T-cell (primary cell): ENCODE data around the gene LAMTOR4. TPM values are rescaled to one million over a fixed set of nuclear protein-coding genes. Genes with fewer than 3 reads are reported as not detected.

Source experiments
- ATAC-seq, 4 experiments: fragments of 200-7000 bp in 3 of 4; fragments of 150-1000 bp in 1 of 4; cut with Tn5 transposase; replicated peaks in 1 of 4; 1 replicate in 3 of 4; 2 replicates in 1 of 4; pipeline ENCODE4 v1.10.0; 2021; ENCODE audit warnings: moderate library complexity in 3 of 4, mild to moderate bottlenecking in 2 of 4, moderate number of reproducible peaks in 1 of 4
- CTCF ChIA-PET, 2 donors: fragments of 300-600 bp; sonication (Branson Sonifier 250); formaldehyde crosslinking; loops; one replicate each; lab custom pipeline; 2022; ENCODE audit warnings: antibody characterized with exemption in 2 of 2; lab: Charles Lee
- POLR2A ChIA-PET, 2 donors: fragments of 300-600 bp; sonication (Branson Sonifier 250); formaldehyde crosslinking; loops; one replicate each; lab custom pipeline; 2022; ENCODE audit warnings: antibody characterized with exemption in 2 of 2; lab: Charles Lee
- DNase-seq, 35 experiments: peaks; one replicate each; pipeline versions ENCODE4 v3.0.0 to v3.0.0-alpha.2; 2013 to 2023
- H3K27ac ChIP-seq: one replicate; pipeline ENCODE4 v1.5.1; 2013; ENCODE audit warnings: low read length
- H3K27me3 ChIP-seq, 2 experiments: replicated peaks in 1 of 2; 1 replicate in 1 of 2; 2 replicates in 1 of 2; pipeline versions ENCODE4 v1.6.1 to v1.7.0; 2013; ENCODE audit warnings: low read length in 1 of 2, mixed read lengths in 1 of 2; ENCODE audit not compliant: control insufficient read depth in 2 of 2, insufficient read depth in 2 of 2; ENCODE audit errors: extremely low read depth in 1 of 2
- H3K36me3 ChIP-seq, 2 donors: 1 replicate in 1 of 2; 2 replicates in 1 of 2; pipeline versions ENCODE4 v1.6.1 to v1.7.0; 2013; ENCODE audit warnings: low read length in 1 of 2; ENCODE audit not compliant: control insufficient read depth in 2 of 2, insufficient read depth in 1 of 2; ENCODE audit errors: extremely low read depth in 1 of 2
- H3K4me1 ChIP-seq, 2 experiments: 1 replicate in 1 of 2; 2 replicates in 1 of 2; pipeline versions ENCODE4 v1.6.1 to v1.7.0; 2013; ENCODE audit warnings: low read length in 2 of 2, mixed read lengths in 1 of 2; ENCODE audit not compliant: insufficient read depth in 2 of 2, control insufficient read depth in 1 of 2; ENCODE audit errors: extremely low read depth in 1 of 2
- H3K4me3 ChIP-seq, 2 donors: 1 replicate in 1 of 2; 2 replicates in 1 of 2; pipeline versions ENCODE4 v1.5.1 to v1.7.0; 2013; ENCODE audit warnings: mild to moderate bottlenecking in 2 of 2, low read length in 1 of 2, moderate library complexity in 1 of 2; ENCODE audit not compliant: control insufficient read depth in 1 of 2; ENCODE audit errors: extremely low read depth in 1 of 2
- H3K9me3 ChIP-seq: 2 replicates; pipeline ENCODE4 v1.7.0; 2013
- H3K27ac Mint-ChIP-seq, 2 donors: one replicate each; pipeline ENCODE4 v1.8.0; 2020 to 2021; ENCODE audit warnings: mild to moderate bottlenecking in 2 of 2, mixed read lengths in 2 of 2
- H3K27me3 Mint-ChIP-seq, 2 donors: one replicate each; pipeline ENCODE4 v1.8.0; 2021 to 2022; ENCODE audit warnings: mixed read lengths in 2 of 2
- H3K36me3 Mint-ChIP-seq: one replicate; pipeline ENCODE4 v1.8.0; 2021; ENCODE audit warnings: mixed read lengths
- H3K4me1 Mint-ChIP-seq, 3 donors: one replicate each; pipeline ENCODE4 v1.8.0; 2020 to 2022; ENCODE audit warnings: mixed read lengths in 3 of 3, mild to moderate bottlenecking in 1 of 3
- H3K4me3 Mint-ChIP-seq, 3 donors: one replicate each; pipeline ENCODE4 v1.8.0; 2020 to 2022; ENCODE audit warnings: mild to moderate bottlenecking in 3 of 3, mixed read lengths in 3 of 3, moderate library complexity in 3 of 3
- H3K9me3 Mint-ChIP-seq, 3 donors: one replicate each; pipeline ENCODE4 v1.8.0; 2020 to 2022; ENCODE audit warnings: mixed read lengths in 3 of 3
- WGBS: methylation state at CpG from one replicate; pipeline ENCODE4 v1.1.5; 2013; ENCODE audit warnings: missing lambda C conversion rate; ENCODE audit not compliant: insufficient coverage; 5-methylcytosine and 5-hydroxymethylcytosine counted together
- total RNA-seq, 35 experiments: library from RNA in 6 of 35; stranded (reverse) in 6 of 35; fragments of 120-200 nt in 1 of 35; gene quantifications; one replicate each; pipeline versions ENCODE4 v1.2.1 to v1.2.4 and lab custom pipeline; 2013 to 2026

LAMTOR4 gene
- total RNA-seq, 5 donors from 2014 or later (not counting 1 experiment from before 2014, with no cell fraction given), result 140 to 216 (median 187) TPM

DNA sequence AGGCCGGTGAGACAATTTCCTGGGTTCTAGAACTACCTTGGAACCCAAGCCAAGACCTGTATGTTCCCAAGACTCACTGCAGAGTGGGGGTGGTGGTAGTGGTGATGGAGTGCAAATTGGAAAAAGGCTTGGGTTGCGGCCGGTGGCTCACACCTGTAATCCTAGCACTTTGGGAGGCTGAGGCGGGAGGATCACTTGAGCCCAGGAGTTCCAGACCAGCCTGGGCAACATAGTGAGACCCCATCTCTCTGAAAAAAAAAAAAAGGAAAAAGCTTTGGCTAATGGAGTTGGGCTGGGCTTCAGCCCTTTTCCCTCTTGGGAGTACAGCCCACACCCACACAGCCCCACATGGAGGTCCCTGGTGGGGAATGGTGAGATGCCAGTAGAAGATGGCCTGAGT, 43.2 kb upstream of the LAMTOR4 start:
- Histone ChIP-seq H3K9me3 (no peaks in the 10 kb centered on the region), H3K4me1 (peaks cover 0 to 17% of the 10 kb centered on the region in 2 experiments), H3K4me3 (no peak overlapping the region), H3K27ac (no peak overlapping the region), H3K36me3 (peaks cover 21 to 42% of the 10 kb centered on the region in 2 donors), H3K27me3 (no peaks in the 10 kb centered on the region)
- DNase-seq (no peak), ATAC-seq (no peak)
- no peak overlapping the region for H3K4me3 Mint-ChIP-seq
- no peaks in the 10 kb centered on the region for H3K9me3 Mint-ChIP-seq
- no peak overlapping the region for H3K27ac Mint-ChIP-seq
- peaks cover 5 to 13% (median 7%) of the 10 kb centered on the region in 3 donors for H3K4me1 Mint-ChIP-seq
- POLR2A ChIA-PET, result interaction anchor here in 1 of 2 donors (0.6 kb wide), 1 partner anchor 156 kb away, joined by 7 read pairs; no protein-coding TSS in a partner anchor
- no peaks in the 10 kb centered on the region for H3K27me3 Mint-ChIP-seq
- WGBS, result 100% methylated on average over 2 of the region's 4 CpGs
- CTCF ChIA-PET, result no interaction called here
- H3K36me3 Mint-ChIP-seq, result peaks cover 28% of the 10 kb centered on the region

- H3K27ac Mint-ChIP-seq, result no peak overlapping the region
- Histone ChIP-seq H3K27me3 (no peaks in the 10 kb centered on the region), H3K9me3 (no peaks in the 10 kb centered on the region), H3K27ac (no peak overlapping the region), H3K4me1 (peaks cover 0 to 11% of the 10 kb centered on the region in 2 experiments), H3K36me3 (peaks cover 24 to 51% of the 10 kb centered on the region in 2 donors), H3K4me3 (no peak overlapping the region)
- 91% methylated on average over 17 of the region's 17 CpGs for WGBS
- H3K27me3 Mint-ChIP-seq, result no peaks in the 10 kb centered on the region
- no peak overlapping the region for H3K4me3 Mint-ChIP-seq
- no peaks in the 10 kb centered on the region for H3K9me3 Mint-ChIP-seq
- peaks cover under 1 to 10% (median 5%) of the 10 kb centered on the region in 3 donors for H3K4me1 Mint-ChIP-seq
- ATAC-seq (no peak), DNase-seq (no peak)
- ChIA-PET CTCF (no interaction called here), POLR2A (no interaction called here)
- H3K36me3 Mint-ChIP-seq, result peaks cover 33% of the 10 kb centered on the region
Observed at GRCh38 chr7:100106633-100107032, 42.1 kb upstream of the LAMTOR4 start.

DNA sequence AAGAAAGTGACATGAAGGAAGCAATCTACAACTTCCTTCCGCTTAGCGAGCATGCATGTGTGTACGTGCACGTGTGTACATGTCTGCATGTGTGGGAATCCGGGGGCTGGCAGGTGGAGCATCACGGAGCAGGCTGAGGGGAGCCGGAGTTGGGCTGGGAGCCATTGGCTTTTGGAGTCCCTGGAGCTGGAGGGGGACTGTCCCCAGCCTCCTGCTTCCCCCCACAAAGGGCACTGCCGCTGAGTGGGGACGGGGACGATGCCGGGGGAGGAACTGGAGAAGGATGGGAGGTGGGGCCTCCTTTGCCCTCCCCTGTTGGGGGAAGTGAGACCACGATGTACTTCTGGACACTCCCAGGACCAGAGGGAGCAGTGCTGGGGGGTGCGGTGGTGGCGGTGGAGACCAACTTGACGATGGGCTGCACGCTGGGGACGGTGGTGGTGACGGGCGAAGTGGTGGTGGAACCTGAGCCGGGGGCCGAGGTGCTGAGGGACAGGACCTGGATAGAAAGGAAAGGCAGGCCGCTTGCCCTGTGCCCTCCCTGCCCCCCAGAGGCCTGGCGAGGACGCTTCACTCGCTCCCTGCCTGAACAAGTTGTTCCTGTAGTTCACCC, 41.5 kb upstream of the LAMTOR4 start:
- DNase-seq, result no peak
- ATAC-seq, result no peak
- Mint-ChIP-seq H3K36me3 (peaks cover 39% of the 10 kb centered on the region), H3K4me1 (peaks cover 0 to 10% (median 5%) of the 10 kb centered on the region in 3 donors), H3K9me3 (no peaks in the 10 kb centered on the region), H3K27ac (no peak overlapping the region), H3K27me3 (no peaks in the 10 kb centered on the region), H3K4me3 (no peak overlapping the region)
- Histone ChIP-seq H3K36me3 (peaks cover 25 to 57% of the 10 kb centered on the region in 2 donors), H3K4me1 (peaks cover 0 to 5% of the 10 kb centered on the region in 2 experiments), H3K27me3 (no peaks in the 10 kb centered on the region), H3K27ac (no peak overlapping the region), H3K9me3 (no peaks in the 10 kb centered on the region), H3K4me3 (no peak overlapping the region)
- WGBS, result 96% methylated on average over 11 of the region's 25 CpGs
- ChIA-PET CTCF (no interaction called here), POLR2A (no interaction called here)

DNA sequence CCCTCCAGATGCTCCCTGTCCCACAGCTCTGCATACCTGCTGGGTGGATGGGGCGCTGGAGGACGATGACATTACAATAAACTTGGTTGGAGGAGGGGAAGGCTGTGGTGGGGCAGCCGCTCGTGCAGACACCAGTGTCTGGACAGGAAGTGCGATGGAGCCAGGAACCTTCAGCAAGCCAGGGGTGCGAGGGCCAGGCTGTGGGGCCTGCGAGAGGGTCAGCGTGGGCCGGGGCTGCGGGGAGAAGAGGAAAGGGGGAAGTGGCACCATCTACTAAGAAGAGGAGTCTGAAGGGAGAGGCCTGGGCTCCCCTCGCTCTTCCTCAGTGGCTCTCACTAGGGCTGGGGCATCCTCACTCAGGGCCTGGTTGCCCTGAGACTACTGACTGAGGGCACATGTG, 40.8 kb upstream of the LAMTOR4 start:
- Mint-ChIP-seq H3K36me3 (peaks cover 39% of the 10 kb centered on the region), H3K27me3 (no peaks in the 10 kb centered on the region)

GRCh38 chr7:100109521-100110163, 39.1 kb upstream of the LAMTOR4 start:
- H3K27me3 Mint-ChIP-seq, result no peaks in the 10 kb centered on the region
- DNase-seq, result no peak
- no peaks in the 10 kb centered on the region for H3K9me3 Mint-ChIP-seq
- no peak for ATAC-seq
- no peaks in the 10 kb centered on the region for H3K9me3 ChIP-seq
- no peak overlapping the region for H3K4me3 ChIP-seq
- H3K36me3 ChIP-seq, result peaks cover 22 to 72% of the 10 kb centered on the region in 2 donors
- H3K4me1 Mint-ChIP-seq, result no peaks in the 10 kb centered on the region
- peaks cover 34% of the 10 kb centered on the region for H3K36me3 Mint-ChIP-seq
- H3K4me1 ChIP-seq, result no peaks in the 10 kb centered on the region
- ChIA-PET CTCF (no interaction called here), POLR2A (no interaction called here)
- no peak overlapping the region for H3K27ac ChIP-seq
- WGBS, result 89% methylated on average over 7 of the region's 12 CpGs
- H3K27me3 ChIP-seq, result no peaks in the 10 kb centered on the region
- no peak overlapping the region for H3K4me3 Mint-ChIP-seq
- H3K27ac Mint-ChIP-seq, result no peak overlapping the region

More for the DNA sequence above, 40.8 kb upstream of the LAMTOR4 start:
- Histone ChIP-seq H3K9me3 (no peaks in the 10 kb centered on the region), H3K4me3 (no peak overlapping the region), H3K27me3 (no peaks in the 10 kb centered on the region), H3K27ac (no peak overlapping the region), H3K4me1 (no peaks in the 10 kb centered on the region), H3K36me3 (peaks cover 25 to 63% of the 10 kb centered on the region in 2 donors)
- DNase-seq (no peak), ATAC-seq (no peak)
- WGBS, result 94% methylated on average over 10 of the region's 11 CpGs
- Mint-ChIP-seq H3K4me3 (no peak overlapping the region), H3K4me1 (peaks cover 0 to 4% (median 0%) of the 10 kb centered on the region in 3 donors), H3K27ac (no peak overlapping the region), H3K9me3 (no peaks in the 10 kb centered on the region)
- ChIA-PET CTCF (no interaction called here), POLR2A (no interaction called here)

DNA sequence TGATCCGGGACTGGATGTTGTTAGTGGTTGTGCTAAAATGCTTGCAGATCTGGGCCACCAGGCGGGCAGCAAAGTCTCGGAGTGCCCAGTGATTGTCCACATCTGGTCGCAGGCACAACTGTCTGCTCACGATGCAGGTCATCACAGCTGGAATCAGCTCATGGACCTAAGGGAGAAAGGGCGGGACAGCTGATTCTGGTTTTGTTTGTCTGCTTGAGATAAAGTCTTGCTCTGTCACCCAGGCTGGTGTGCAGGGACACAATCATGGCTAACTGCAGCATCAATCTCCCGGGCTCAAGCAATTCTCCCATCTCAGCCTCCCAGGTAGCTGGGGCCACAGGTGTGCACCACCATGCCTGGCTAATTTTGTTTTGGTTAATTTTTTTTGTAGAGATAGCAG, 37.6 kb upstream of the LAMTOR4 start:
- H3K27me3 ChIP-seq, result no peaks in the 10 kb centered on the region
- peaks cover 34% of the 10 kb centered on the region for H3K36me3 Mint-ChIP-seq
- H3K9me3 Mint-ChIP-seq, result no peaks in the 10 kb centered on the region
- H3K27me3 Mint-ChIP-seq, result no peaks in the 10 kb centered on the region
- POLR2A ChIA-PET, result no interaction called here
- H3K4me1 Mint-ChIP-seq, result peaks cover 0 to 3% (median 0%) of the 10 kb centered on the region in 3 donors
- H3K36me3 ChIP-seq, result peaks cover 22 to 67% of the 10 kb centered on the region in 2 donors
- DNase-seq, result no peak
- H3K27ac Mint-ChIP-seq, result no peak overlapping the region
- H3K4me3 Mint-ChIP-seq, result no peak overlapping the region
- H3K4me1 ChIP-seq, result no peaks in the 10 kb centered on the region
- WGBS, result 98% methylated on average over 5 of the region's 7 CpGs
- no peaks in the 10 kb centered on the region for H3K9me3 ChIP-seq
- H3K4me3 ChIP-seq, result no peak overlapping the region
- H3K27ac ChIP-seq, result no peak overlapping the region
- ATAC-seq, result no peak
- CTCF ChIA-PET, result no interaction called here
